HepG2 (cell line): ENCODE measurements around the gene ARHGEF1. TPM values are rescaled to one million over a fixed set of nuclear protein-coding genes. Genes with fewer than 3 reads are reported as not detected.

Experiments
- ARNTL ChIP-seq: sonication (generic); formaldehyde crosslinking; IDR thresholded peaks from 2 replicates; pipeline ENCODE4 v1.4.0; 2020; ENCODE audit warnings: mild to moderate bottlenecking, missing genetic modification reagents
- FOSL2 ChIP-seq: sonication (generic); formaldehyde crosslinking; IDR thresholded peaks from 2 replicates; pipeline ENCODE4 v1.4.0; 2020; ENCODE audit warnings: missing genetic modification reagents
- FOXO1 ChIP-seq: sonication (generic); formaldehyde crosslinking; IDR thresholded peaks from 2 replicates; pipeline ENCODE4 v1.4.0; 2020; ENCODE audit warnings: missing genetic modification reagents
- HNRNPK ChIP-seq: fragments of 200-400 bp; formaldehyde crosslinking; IDR thresholded peaks from 2 replicates; pipeline ENCODE4 v1.6.1; 2018; ENCODE audit warnings: low read length, low read depth, moderate library complexity, mild to moderate bottlenecking; ENCODE audit not compliant: poor library complexity, severe bottlenecking
- RARG ChIP-seq: sonication (generic); formaldehyde crosslinking; IDR thresholded peaks from 2 replicates; pipeline ENCODE4 v1.4.0; 2020; ENCODE audit warnings: low read depth, mild to moderate bottlenecking, missing genetic modification reagents
- ZNF160 ChIP-seq: sonication (generic); formaldehyde crosslinking; IDR thresholded peaks from 2 replicates; pipeline ENCODE4 v1.8.0; 2022; ENCODE audit warnings: mild to moderate bottlenecking, inconsistent platforms, missing genetic modification reagents
- ZNF83 ChIP-seq: sonication (generic); formaldehyde crosslinking; IDR thresholded peaks from 2 replicates; pipeline ENCODE4 v1.4.0; 2020; ENCODE audit warnings: missing genetic modification reagents, mild to moderate bottlenecking, borderline replicate concordance
- ZNF850 ChIP-seq: sonication (generic); formaldehyde crosslinking; conservative IDR thresholded peaks from 2 replicates; pipeline ENCODE4 v1.9.0; 2021; ENCODE audit warnings: mild to moderate bottlenecking, missing genetic modification reagents
- polyA plus RNA-seq, 8 experiments: library from polyadenylated mRNA; depleted of rRNA in 3 of 8; stranded (reverse) in 7 of 8; unstranded in 1 of 8; fragments of >200 nt; fragmentation: Illumina TruSeq in 4 of 8; extraction: Trizol in 4 of 8; gene quantifications; 2 replicates each; pipeline versions ENCODE4 v1.2.1 to v1.2.3, GENCODE V29; 2011 to 2016; ENCODE audit warnings: low read depth in 4 of 8, missing spikeins in 1 of 8, mixed read lengths in 1 of 8; ENCODE audit not compliant: insufficient read depth in 1 of 8
- total RNA-seq, 5 experiments: library from RNA; depleted of rRNA; stranded (reverse); fragments of >200 nt; fragmentation: Illumina TruSeq; extraction: Trizol; gene quantifications; 2 replicates each; pipeline ENCODE4 v1.2.3, GENCODE V29; 2016; ENCODE audit warnings: low read depth in 1 of 5
- TF ChIP-seq, protein P1 (sequence below): sonication (generic); formaldehyde crosslinking; IDR thresholded peaks from 2 replicates; pipeline ENCODE4 v1.5.0; 2020; ENCODE audit warnings: mild to moderate bottlenecking, missing genetic modification reagents
- TF ChIP-seq, protein P2 (sequence below): sonication (generic); formaldehyde crosslinking; IDR thresholded peaks from 2 replicates; pipeline ENCODE4 v1.4.0; 2020; ENCODE audit warnings: mild to moderate bottlenecking, low read depth, missing genetic modification reagents
- TF ChIP-seq, protein P3 (sequence below): sonication (generic); formaldehyde crosslinking; IDR thresholded peaks from 2 replicates; pipeline ENCODE4 v1.4.0; 2020; ENCODE audit warnings: mild to moderate bottlenecking, missing genetic modification reagents
- TF ChIP-seq, protein P4 (sequence below): sonication (generic); formaldehyde crosslinking; IDR thresholded peaks from 2 replicates; pipeline ENCODE4 v1.5.1; 2020; ENCODE audit warnings: mild to moderate bottlenecking, missing genetic modification reagents, borderline replicate concordance

The ARHGEF1 gene
- total and polyA plus RNA-seq, 2 of the 13 experiments (the other 11 are each of a cell fraction or from before 2014, with no cell fraction given), result 33.7 to 34.7 TPM

DNA sequence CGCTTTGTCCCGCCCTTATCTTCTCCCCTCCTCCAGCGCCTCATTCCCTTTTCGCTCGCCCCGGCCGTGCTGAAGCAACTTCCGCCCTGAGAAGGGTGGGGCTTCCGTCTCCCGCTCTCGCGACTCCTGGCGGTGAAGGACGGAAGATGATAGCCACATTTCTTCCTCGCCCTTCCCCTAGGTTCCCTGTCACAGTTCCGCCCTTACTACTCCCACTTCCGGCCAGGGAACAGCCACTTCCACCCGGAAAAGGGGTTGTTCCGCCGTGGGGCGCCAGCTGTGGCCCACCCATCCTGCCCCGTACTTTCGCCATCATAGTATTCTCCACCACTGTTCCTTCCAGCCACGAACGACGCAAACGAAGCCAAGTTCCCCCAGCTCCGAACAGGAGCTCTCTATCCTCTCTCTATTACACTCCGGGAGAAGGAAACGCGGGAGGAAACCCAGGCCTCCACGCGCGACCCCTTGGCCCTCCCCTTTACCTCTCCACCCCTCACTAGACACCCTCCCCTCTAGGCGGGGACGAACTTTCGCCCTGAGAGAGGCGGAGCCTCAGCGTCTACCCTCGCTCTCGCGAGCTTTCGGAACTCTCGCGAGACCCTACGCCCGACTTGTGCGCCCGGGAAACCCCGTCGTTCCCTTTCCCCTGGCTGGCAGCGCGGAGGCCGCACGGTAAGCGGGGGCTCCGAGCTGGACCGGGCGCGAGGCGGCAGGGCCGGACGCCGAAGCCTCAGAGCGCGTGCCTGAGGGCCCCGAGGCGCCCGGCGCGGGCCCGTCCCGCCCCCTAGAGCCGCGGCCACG lies 23.2 kb upstream of the ARHGEF1 start, which contains the start of gene RPS19 (continued):
- TF ChIP-seq, protein P1, sequence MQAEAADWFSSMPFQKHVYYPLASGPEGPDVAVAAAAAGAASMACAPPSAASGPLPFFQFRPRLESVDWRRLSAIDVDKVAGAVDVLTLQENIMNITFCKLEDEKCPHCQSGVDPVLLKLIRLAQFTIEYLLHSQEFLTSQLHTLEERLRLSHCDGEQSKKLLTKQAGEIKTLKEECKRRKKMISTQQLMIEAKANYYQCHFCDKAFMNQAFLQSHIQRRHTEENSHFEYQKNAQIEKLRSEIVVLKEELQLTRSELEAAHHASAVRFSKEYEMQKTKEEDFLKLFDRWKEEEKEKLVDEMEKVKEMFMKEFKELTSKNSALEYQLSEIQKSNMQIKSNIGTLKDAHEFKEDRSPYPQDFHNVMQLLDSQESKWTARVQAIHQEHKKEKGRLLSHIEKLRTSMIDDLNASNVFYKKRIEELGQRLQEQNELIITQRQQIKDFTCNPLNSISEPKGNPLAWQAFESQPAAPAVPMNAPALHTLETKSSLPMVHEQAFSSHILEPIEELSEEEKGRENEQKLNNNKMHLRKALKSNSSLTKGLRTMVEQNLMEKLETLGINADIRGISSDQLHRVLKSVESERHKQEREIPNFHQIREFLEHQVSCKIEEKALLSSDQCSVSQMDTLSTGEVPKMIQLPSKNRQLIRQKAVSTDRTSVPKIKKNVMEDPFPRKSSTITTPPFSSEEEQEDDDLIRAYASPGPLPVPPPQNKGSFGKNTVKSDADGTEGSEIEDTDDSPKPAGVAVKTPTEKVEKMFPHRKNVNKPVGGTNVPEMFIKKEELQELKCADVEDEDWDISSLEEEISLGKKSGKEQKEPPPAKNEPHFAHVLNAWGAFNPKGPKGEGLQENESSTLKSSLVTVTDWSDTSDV, result peak; percentile 90
- TF ChIP-seq, protein P2, sequence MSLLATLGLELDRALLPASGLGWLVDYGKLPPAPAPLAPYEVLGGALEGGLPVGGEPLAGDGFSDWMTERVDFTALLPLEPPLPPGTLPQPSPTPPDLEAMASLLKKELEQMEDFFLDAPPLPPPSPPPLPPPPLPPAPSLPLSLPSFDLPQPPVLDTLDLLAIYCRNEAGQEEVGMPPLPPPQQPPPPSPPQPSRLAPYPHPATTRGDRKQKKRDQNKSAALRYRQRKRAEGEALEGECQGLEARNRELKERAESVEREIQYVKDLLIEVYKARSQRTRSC (CRISPR knock-in tag), result no peak
- TF ChIP-seq ZNF83 (CRISPR knock-in tag), result no peak
- TF ChIP-seq HNRNPK, result peak; percentile 23
- TF ChIP-seq, protein P3, sequence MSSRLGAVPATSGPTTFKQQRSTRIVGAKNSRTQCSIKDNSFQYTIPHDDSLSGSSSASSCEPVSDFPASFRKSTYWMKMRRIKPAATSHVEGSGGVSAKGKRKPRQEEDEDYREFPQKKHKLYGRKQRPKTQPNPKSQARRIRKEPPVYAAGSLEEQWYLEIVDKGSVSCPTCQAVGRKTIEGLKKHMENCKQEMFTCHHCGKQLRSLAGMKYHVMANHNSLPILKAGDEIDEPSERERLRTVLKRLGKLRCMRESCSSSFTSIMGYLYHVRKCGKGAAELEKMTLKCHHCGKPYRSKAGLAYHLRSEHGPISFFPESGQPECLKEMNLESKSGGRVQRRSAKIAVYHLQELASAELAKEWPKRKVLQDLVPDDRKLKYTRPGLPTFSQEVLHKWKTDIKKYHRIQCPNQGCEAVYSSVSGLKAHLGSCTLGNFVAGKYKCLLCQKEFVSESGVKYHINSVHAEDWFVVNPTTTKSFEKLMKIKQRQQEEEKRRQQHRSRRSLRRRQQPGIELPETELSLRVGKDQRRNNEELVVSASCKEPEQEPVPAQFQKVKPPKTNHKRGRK (CRISPR knock-in tag), result no peak
- TF ChIP-seq FOSL2 (CRISPR knock-in tag), result peak; percentile 36
- no peak; the same call in 1 of the 2 replicates for TF ChIP-seq ARNTL
- no peak for TF ChIP-seq RARG (CRISPR knock-in tag)
- peak; percentile 37; the same call in 1 of the 2 replicates for TF ChIP-seq ZNF160 (CRISPR knock-in tag)
- TF ChIP-seq ZNF850 (CRISPR knock-in tag), result no peak
- no peak; the same call in 1 of the 2 replicates for TF ChIP-seq FOXO1
- TF ChIP-seq, protein P4, sequence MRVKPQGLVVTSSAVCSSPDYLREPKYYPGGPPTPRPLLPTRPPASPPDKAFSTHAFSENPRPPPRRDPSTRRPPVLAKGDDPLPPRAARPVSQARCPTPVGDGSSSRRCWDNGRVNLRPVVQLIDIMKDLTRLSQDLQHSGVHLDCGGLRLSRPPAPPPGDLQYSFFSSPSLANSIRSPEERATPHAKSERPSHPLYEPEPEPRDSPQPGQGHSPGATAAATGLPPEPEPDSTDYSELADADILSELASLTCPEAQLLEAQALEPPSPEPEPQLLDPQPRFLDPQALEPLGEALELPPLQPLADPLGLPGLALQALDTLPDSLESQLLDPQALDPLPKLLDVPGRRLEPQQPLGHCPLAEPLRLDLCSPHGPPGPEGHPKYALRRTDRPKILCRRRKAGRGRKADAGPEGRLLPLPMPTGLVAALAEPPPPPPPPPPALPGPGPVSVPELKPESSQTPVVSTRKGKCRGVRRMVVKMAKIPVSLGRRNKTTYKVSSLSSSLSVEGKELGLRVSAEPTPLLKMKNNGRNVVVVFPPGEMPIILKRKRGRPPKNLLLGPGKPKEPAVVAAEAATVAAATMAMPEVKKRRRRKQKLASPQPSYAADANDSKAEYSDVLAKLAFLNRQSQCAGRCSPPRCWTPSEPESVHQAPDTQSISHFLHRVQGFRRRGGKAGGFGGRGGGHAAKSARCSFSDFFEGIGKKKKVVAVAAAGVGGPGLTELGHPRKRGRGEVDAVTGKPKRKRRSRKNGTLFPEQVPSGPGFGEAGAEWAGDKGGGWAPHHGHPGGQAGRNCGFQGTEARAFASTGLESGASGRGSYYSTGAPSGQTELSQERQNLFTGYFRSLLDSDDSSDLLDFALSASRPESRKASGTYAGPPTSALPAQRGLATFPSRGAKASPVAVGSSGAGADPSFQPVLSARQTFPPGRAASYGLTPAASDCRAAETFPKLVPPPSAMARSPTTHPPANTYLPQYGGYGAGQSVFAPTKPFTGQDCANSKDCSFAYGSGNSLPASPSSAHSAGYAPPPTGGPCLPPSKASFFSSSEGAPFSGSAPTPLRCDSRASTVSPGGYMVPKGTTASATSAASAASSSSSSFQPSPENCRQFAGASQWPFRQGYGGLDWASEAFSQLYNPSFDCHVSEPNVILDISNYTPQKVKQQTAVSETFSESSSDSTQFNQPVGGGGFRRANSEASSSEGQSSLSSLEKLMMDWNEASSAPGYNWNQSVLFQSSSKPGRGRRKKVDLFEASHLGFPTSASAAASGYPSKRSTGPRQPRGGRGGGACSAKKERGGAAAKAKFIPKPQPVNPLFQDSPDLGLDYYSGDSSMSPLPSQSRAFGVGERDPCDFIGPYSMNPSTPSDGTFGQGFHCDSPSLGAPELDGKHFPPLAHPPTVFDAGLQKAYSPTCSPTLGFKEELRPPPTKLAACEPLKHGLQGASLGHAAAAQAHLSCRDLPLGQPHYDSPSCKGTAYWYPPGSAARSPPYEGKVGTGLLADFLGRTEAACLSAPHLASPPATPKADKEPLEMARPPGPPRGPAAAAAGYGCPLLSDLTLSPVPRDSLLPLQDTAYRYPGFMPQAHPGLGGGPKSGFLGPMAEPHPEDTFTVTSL (CRISPR knock-in tag), result peak; percentile 43; the same call in 1 of the 2 replicates
